GM12874 (cell line): ENCODE measurements around the gene LPAR3.

ENCODE experiments used
- CTCF ChIP-seq: IDR thresholded peaks from 2 replicates; pipeline ENCODE4 v1.5.1; 2011; ENCODE audit warnings: low read depth, mild to moderate bottlenecking, control low read depth, low read length, moderate library complexity; ENCODE audit not compliant: insufficient read depth

The LPAR3 gene

DNA sequence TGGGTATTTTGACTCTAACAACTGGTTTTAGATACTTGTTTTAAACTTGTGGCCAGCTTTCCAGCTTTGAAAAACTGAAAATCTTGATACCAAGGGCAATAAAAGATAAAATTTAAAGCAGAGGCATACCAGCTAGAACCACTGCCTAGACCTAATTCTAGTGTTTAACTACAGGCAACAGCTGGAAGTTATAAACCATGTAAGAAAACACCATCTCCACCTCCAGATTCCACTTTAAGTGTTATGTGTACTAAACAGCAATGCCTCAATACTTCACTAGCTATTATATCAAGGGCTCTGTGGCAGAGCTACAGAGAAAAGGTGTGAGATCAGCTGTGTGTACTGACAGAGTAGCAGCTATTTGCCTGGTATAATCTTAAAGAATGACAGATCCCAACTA is 69.5 kb downstream of the LPAR3 start:
- TF ChIP-seq CTCF: no peak

- TF ChIP-seq CTCF: no peak
Observed at GRCh38 chr1:84810343-84810742, 82.7 kb downstream of the LPAR3 start.

- TF ChIP-seq CTCF: no peak
Observed at GRCh38 chr1:84809023-84809422, 84.0 kb downstream of the LPAR3 start.

GRCh38 chr1:84803604-84804003 is 89.4 kb downstream of the LPAR3 start:
- TF ChIP-seq CTCF: no peak

DNA sequence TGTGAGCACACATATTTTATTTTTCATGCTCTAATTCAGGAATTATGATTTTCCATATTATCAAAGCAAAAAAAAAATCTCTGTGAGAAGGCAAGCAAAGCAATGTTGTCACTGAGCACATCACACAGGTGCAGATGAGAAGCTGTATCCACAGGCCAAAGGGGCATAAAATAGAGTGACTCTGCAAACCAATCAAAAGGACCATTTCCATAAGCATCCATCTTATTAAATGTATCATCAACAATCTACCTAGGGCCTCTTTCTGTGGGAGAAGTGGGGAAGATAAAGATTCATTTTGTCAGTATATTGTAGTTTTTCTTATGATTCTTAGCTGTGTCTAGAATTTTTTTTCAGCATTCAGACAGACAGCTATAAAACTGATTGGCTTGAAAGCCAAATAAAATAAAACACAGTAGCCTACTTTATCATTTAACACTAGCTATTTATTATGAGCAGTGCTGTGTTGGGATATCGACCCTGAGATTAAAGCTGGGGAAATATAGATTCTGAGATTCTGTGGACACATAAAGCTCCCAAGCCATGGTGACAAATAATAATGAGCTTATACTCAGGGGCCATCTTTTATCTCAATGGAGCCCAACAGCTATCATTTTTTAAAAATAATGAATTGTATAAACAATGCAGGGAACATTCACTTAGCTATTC is 90.3 kb downstream of the LPAR3 start:
- TF ChIP-seq CTCF: no peak

DNA sequence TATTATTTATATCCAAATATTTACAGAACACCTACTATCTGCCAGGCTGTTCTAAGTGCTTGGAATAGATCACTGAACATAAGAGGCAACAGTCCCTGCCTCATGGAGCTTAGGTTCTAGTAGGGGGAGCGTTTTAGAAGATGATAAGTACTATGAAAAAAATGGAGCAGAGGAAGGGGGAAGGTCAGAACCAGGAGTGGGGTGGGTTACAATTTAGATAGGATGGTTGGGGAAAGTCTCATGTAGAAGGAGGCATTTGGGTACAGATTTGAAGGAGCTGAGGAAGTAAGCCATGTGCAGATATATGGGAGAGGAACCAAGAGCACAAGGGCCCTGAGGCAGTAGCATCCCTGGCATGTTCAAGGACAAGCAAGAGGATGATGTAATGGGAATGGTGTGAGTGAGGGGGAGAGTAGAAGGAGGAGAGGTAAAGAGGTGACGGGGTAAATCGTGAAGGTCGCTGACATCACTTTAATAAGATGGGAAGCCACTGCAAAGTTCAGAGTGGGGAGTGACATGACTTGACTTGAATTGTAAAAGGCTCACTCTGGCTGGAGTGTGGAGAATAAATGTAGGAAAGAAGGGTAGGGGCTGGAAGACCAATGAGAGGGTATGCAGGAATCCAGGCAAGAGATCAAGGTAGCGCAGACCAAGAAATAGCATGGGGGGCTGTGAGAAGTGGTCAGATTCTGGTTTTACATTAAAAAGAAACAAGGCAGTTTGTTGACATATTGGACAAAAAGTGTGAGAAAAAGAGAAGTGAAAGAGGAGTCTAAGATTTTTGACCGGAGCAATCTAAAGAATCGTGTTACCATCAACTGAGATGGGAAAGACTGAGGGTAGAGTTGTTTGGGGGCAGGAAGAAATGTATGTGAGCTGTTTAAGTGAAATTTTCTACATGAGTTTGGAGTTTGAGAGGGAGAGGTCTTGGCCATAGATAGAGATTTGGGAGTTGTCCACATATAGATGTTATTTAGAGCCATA is 92.6 kb downstream of the LPAR3 start:
- TF ChIP-seq CTCF: no peak

GRCh38 chr1:84797603-84798002 is 95.4 kb downstream of the LPAR3 start:
- no peak for TF ChIP-seq CTCF
